HEK293 (cell line): Measurements from ENCODE around the gene TANC1.

Experiments
- INSM2 ChIP-seq: fragments of 450-650 bp; formaldehyde crosslinking; IDR thresholded peaks from 2 replicates; pipeline ENCODE4 v1.5.1; 2016; ENCODE audit warnings: missing biosample characterization, missing genetic modification characterization
- PRDM1 ChIP-seq: fragments of 450-650 bp; formaldehyde crosslinking; IDR thresholded peaks from 2 replicates; pipeline ENCODE4; 2016; ENCODE audit warnings: missing biosample characterization, missing genetic modification characterization
- PRDM10 ChIP-seq: fragments of 450-650 bp; formaldehyde crosslinking; IDR thresholded peaks from 2 replicates; pipeline ENCODE4 v1.5.1; 2016; ENCODE audit warnings: missing biosample characterization, missing genetic modification characterization
- SP7 ChIP-seq: fragments of 450-650 bp; formaldehyde crosslinking; IDR thresholded peaks from 2 replicates; pipeline ENCODE4 v1.5.1; 2016; ENCODE audit warnings: missing biosample characterization, missing genetic modification characterization
- TSHZ1 ChIP-seq: fragments of 450-650 bp; formaldehyde crosslinking; IDR thresholded peaks from 2 replicates; pipeline ENCODE4 v1.5.1; 2016; ENCODE audit warnings: missing biosample characterization, missing genetic modification characterization, borderline replicate concordance
- WT1 ChIP-seq: fragments of 450-650 bp; formaldehyde crosslinking; IDR thresholded peaks from 2 replicates; pipeline ENCODE4 v1.5.1; 2016; ENCODE audit warnings: missing biosample characterization, missing genetic modification characterization
- ZBTB1 ChIP-seq: fragments of 450-650 bp; formaldehyde crosslinking; IDR thresholded peaks from 2 replicates; pipeline ENCODE4 v1.5.1; 2016; ENCODE audit warnings: missing biosample characterization, missing genetic modification characterization
- ZNF140 ChIP-seq: fragments of 450-650 bp; formaldehyde crosslinking; IDR thresholded peaks from 2 replicates; pipeline ENCODE4 v1.5.1; 2016; ENCODE audit warnings: missing biosample characterization, missing genetic modification characterization
- ZNF148 ChIP-seq: fragments of 450-650 bp; formaldehyde crosslinking; IDR thresholded peaks from 2 replicates; pipeline ENCODE4 v1.5.0; 2017; ENCODE audit warnings: missing biosample characterization, missing genetic modification characterization, borderline replicate concordance
- ZNF18 ChIP-seq: fragments of 450-650 bp; formaldehyde crosslinking; IDR thresholded peaks from 2 replicates; pipeline ENCODE4 v1.5.1; 2016; ENCODE audit warnings: missing biosample characterization, missing genetic modification characterization
- ZNF214 ChIP-seq: fragments of 450-650 bp; formaldehyde crosslinking; IDR thresholded peaks from 2 replicates; pipeline ENCODE4 v1.5.1; 2017; ENCODE audit warnings: missing biosample characterization, mild to moderate bottlenecking, missing genetic modification characterization, borderline replicate concordance
- ZNF248 ChIP-seq: fragments of 450-650 bp; formaldehyde crosslinking; IDR thresholded peaks from 2 replicates; pipeline ENCODE4 v1.5.1; 2017; ENCODE audit warnings: missing biosample characterization, missing genetic modification characterization
- ZNF280D ChIP-seq: fragments of 450-650 bp; formaldehyde crosslinking; IDR thresholded peaks from 2 replicates; pipeline ENCODE4 v1.5.1; 2016; ENCODE audit warnings: missing biosample characterization, missing genetic modification characterization
- ZNF416 ChIP-seq: fragments of 450-650 bp; formaldehyde crosslinking; IDR thresholded peaks from 2 replicates; pipeline ENCODE4 v1.5.1; 2016; ENCODE audit warnings: missing biosample characterization, missing genetic modification characterization
- ZNF521 ChIP-seq: fragments of 450-650 bp; formaldehyde crosslinking; IDR thresholded peaks from 2 replicates; pipeline ENCODE4 v1.5.1; 2017; ENCODE audit warnings: missing biosample characterization, mild to moderate bottlenecking, missing genetic modification characterization
- ZNF529 ChIP-seq: fragments of 450-650 bp; formaldehyde crosslinking; IDR thresholded peaks from 2 replicates; pipeline ENCODE4 v1.5.1; 2017; ENCODE audit warnings: missing genetic modification characterization, missing biosample characterization; ENCODE audit not compliant: insufficient replicate concordance
- ZNF658 ChIP-seq: fragments of 450-650 bp; formaldehyde crosslinking; IDR thresholded peaks from 2 replicates; pipeline ENCODE4; 2016; ENCODE audit warnings: missing biosample characterization, missing genetic modification characterization
- ZNF692 ChIP-seq: fragments of 450-650 bp; formaldehyde crosslinking; IDR thresholded peaks from 2 replicates; pipeline ENCODE4 v1.5.1; 2016; ENCODE audit warnings: missing biosample characterization, missing genetic modification characterization

The TANC1 gene

GRCh38 chr2:158973116-158973956 is 4.9 kb downstream of the TANC1 start (continued):
- peak; percentile 57; the same call in 1 of the 2 replicates for TF ChIP-seq ZNF692 (tag by site-specific recombination)
- TF ChIP-seq ZNF248 (tag by site-specific recombination) = no peak
- TF ChIP-seq ZNF658 = no peak
- no peak for TF ChIP-seq ZNF280D (tag by site-specific recombination)
- TF ChIP-seq TSHZ1 = no peak
- no peak for TF ChIP-seq ZBTB1 (tag by site-specific recombination)
- TF ChIP-seq SP7 (tag by site-specific recombination) = peak; percentile 88
- TF ChIP-seq ZNF529 (tag by site-specific recombination) = no peak
- no peak for TF ChIP-seq ZNF148 (tag by site-specific recombination)
- TF ChIP-seq ZNF416 (tag by site-specific recombination) = no peak
- TF ChIP-seq PRDM10 (tag by site-specific recombination) = peak; percentile 100
- no peak for TF ChIP-seq ZNF140 (tag by site-specific recombination)
- TF ChIP-seq PRDM1 = 0 out of 2 replicates have a peak, but pooled peaks have one; percentile 20
- peak; percentile 94 for TF ChIP-seq INSM2
- peak; percentile 18; the same call in 1 of the 2 replicates for TF ChIP-seq ZNF18
- no peak for TF ChIP-seq ZNF521 (tag by site-specific recombination)
- no peak; the same call in 1 of the 2 replicates for TF ChIP-seq ZNF214 (tag by site-specific recombination)
- TF ChIP-seq WT1 (tag by site-specific recombination) = peak; percentile 94; the same call in 1 of the 2 replicates
